ENCODE results near the gene MFN2. TPM values are rescaled to one million over a fixed set of nuclear protein-coding genes. Genes with fewer than 3 reads are reported as not detected.
"Not testable (repeated sequence)": the region's sequence is repeated elsewhere in the genome, so short reads cannot be mapped to it uniquely, and the experiment has no call there.

The MFN2 gene
- total RNA-seq, 1 experiment from 2014 or later = 72.6 TPM

- H3F3A ChIP-seq (ENCODE audit: insufficient read depth, low read depth) = peaks cover 14% of the 10 kb centered on the region; the same call in 1 of the 2 replicates
- ChIA-PET POLR2A (ENCODE audit: unreplicated experiment) (interaction anchor here (0.5 to 0.8 kb wide), 3 partner anchors 21 to 132 kb away, joined by 3 to 7 read pairs (median 6); partner anchors contain the start of gene MIIP), CTCF (no interaction called here)
- peak; percentile 63 to 85 for DNase-seq
- H3K4me1 ChIP-seq (replicated peaks; ENCODE audit: insufficient read depth) = peaks cover 4% of the 10 kb centered on the region; the same call in 1 of the 2 replicates
- no TSS peak for BruUV-seq (replicated peaks)
- intact Hi-C loops (cut with micrococcal nuclease; ENCODE audit: unreplicated experiment) = no loop called here
- H3K9me3 ChIP-seq (ENCODE audit: insufficient read depth, low read depth) = no peaks in the 10 kb centered on the region
- H3K36me3 ChIP-seq (ENCODE audit: low read depth) = no peaks in the 10 kb centered on the region
- H3K27me3 ChIP-seq (ENCODE audit: insufficient read depth, low read depth) = 0 out of 2 replicates have a peak, but pooled peaks cover 3% of the 10 kb centered on the region
- H3K79me2 ChIP-seq (ENCODE audit: low read depth) = no peaks in the 10 kb centered on the region
- H3K9me2 ChIP-seq (ENCODE audit: insufficient read depth) = no peaks in the 10 kb centered on the region
- H4K20me1 ChIP-seq (ENCODE audit: insufficient read depth) = no peaks in the 10 kb centered on the region
- no peak overlapping the region for H3K4me3 ChIP-seq
- H2AFZ ChIP-seq = no peak overlapping the region
- no peak overlapping the region for H3K27ac ChIP-seq
- peak overlapping the region; percentile 36; the same call in 1 of the 2 replicates for H3K4me2 ChIP-seq
- TF ChIP-seq EZH2 (IDR thresholded peaks at IDR 0.05; ENCODE audit: low read depth) = no peak
These were observed 60.3 kb downstream of the MFN2 start for GRCh38 chr1:12040457-12041051.

GRCh38 chr1:12044187-12044877 is 64.1 kb downstream of the MFN2 start:
- H2AFZ ChIP-seq; H3K9me2 ChIP-seq (ENCODE audit: insufficient read depth); H3K27ac ChIP-seq; H3K4me2 ChIP-seq; intact Hi-C loops (cut with micrococcal nuclease; ENCODE audit: unreplicated experiment); H3K27me3 ChIP-seq (ENCODE audit: insufficient read depth, low read depth); H3K9me3 ChIP-seq (ENCODE audit: insufficient read depth, low read depth); H3K4me3 ChIP-seq; H3K4me1 ChIP-seq (replicated peaks; ENCODE audit: insufficient read depth); BruUV-seq (replicated peaks); CTCF ChIA-PET; H3K36me3 ChIP-seq (ENCODE audit: low read depth); H4K20me1 ChIP-seq (ENCODE audit: insufficient read depth); H3K79me2 ChIP-seq (ENCODE audit: low read depth); DNase-seq: not testable (repeated sequence)
- POLR2A ChIA-PET (ENCODE audit: unreplicated experiment) = interaction anchor here (0.6 kb wide), 1 partner anchor 25 kb away, joined by 7 read pairs; the partner anchor contains the start of gene MIIP
- H3F3A ChIP-seq (ENCODE audit: insufficient read depth, low read depth) = peaks cover 14% of the 10 kb centered on the region; the same call in 1 of the 2 replicates

GRCh38 chr1:12046749-12047119 is 66.5 kb downstream of the MFN2 start:
- H3K36me3 ChIP-seq (ENCODE audit: low read depth) = no peaks in the 10 kb centered on the region
- ChIA-PET POLR2A (ENCODE audit: unreplicated experiment) (no interaction called here), CTCF (no interaction called here)
- no peak for DNase-seq
- H3K79me2 ChIP-seq (ENCODE audit: low read depth) = no peaks in the 10 kb centered on the region
- no peak for TF ChIP-seq EZH2 (IDR thresholded peaks at IDR 0.05; ENCODE audit: low read depth)
- no peak for TF ChIP-seq CTCF (conservative IDR thresholded peaks at IDR 0.05)
- H3K27me3 ChIP-seq (ENCODE audit: insufficient read depth, low read depth) = no peaks in the 10 kb centered on the region
- H2AFZ ChIP-seq = no peak overlapping the region
- no peaks in the 10 kb centered on the region for H3K9me3 ChIP-seq (ENCODE audit: insufficient read depth, low read depth)
- no peaks in the 10 kb centered on the region for H4K20me1 ChIP-seq (ENCODE audit: insufficient read depth)
- intact Hi-C loops (cut with micrococcal nuclease; ENCODE audit: unreplicated experiment) = no loop called here
- H3F3A ChIP-seq (ENCODE audit: insufficient read depth, low read depth) = no peaks in the 10 kb centered on the region
- H3K4me3 ChIP-seq = no peak overlapping the region
- no TSS peak for BruUV-seq (replicated peaks)
- H3K27ac ChIP-seq = no peak overlapping the region
- no peak overlapping the region for H3K4me2 ChIP-seq
- no peaks in the 10 kb centered on the region for H3K9me2 ChIP-seq (ENCODE audit: insufficient read depth)
- peaks cover 2% of the 10 kb centered on the region; the same call in 1 of the 2 replicates for H3K4me1 ChIP-seq (replicated peaks; ENCODE audit: insufficient read depth)

GRCh38 chr1:12047120-12047876 is 67.1 kb downstream of the MFN2 start:
- H3K27ac ChIP-seq = no peak overlapping the region
- DNase-seq = no peak
- no peaks in the 10 kb centered on the region for H3K9me2 ChIP-seq (ENCODE audit: insufficient read depth)
- H4K20me1 ChIP-seq (ENCODE audit: insufficient read depth) = no peaks in the 10 kb centered on the region
- no TSS peak for BruUV-seq (replicated peaks)
- no peaks in the 10 kb centered on the region for H3K27me3 ChIP-seq (ENCODE audit: insufficient read depth, low read depth)
- CTCF ChIA-PET = no interaction called here
- no peak overlapping the region for H3K4me3 ChIP-seq
- intact Hi-C loops (cut with micrococcal nuclease; ENCODE audit: unreplicated experiment) = no loop called here
- no peaks in the 10 kb centered on the region for H3F3A ChIP-seq (ENCODE audit: insufficient read depth, low read depth)
- H3K79me2 ChIP-seq (ENCODE audit: low read depth) = no peaks in the 10 kb centered on the region
- TF ChIP-seq EZH2 (IDR thresholded peaks at IDR 0.05; ENCODE audit: low read depth) (no peak), CTCF (conservative IDR thresholded peaks at IDR 0.05) (no peak)
- POLR2A ChIA-PET (ENCODE audit: unreplicated experiment) = no interaction called here
- no peak overlapping the region for H2AFZ ChIP-seq
- H3K4me2 ChIP-seq = no peak overlapping the region
- H3K4me1 ChIP-seq (replicated peaks; ENCODE audit: insufficient read depth) = peaks cover 6% of the 10 kb centered on the region; the same call in 1 of the 2 replicates
- no peaks in the 10 kb centered on the region for H3K36me3 ChIP-seq (ENCODE audit: low read depth)
- H3K9me3 ChIP-seq (ENCODE audit: insufficient read depth, low read depth) = no peaks in the 10 kb centered on the region
